Umbilical cord (tissue), 2 donors: ENCODE results near the gene GBF1. TPM values are rescaled to one million over a fixed set of nuclear protein-coding genes. Genes with fewer than 3 reads are reported as not detected.
A peak's percentile ranks its signal among the peaks of the same experiment; 100 is the strongest.
"Not testable (repeated sequence)": the region's sequence is repeated elsewhere in the genome, so short reads cannot be mapped to it uniquely, and the experiment has no call there.

Source experiments
- DNase-seq: peaks from one replicate; pipeline ENCODE4 v3.0.0-alpha.2; 2015; ENCODE audit warnings: low spot score
- total RNA-seq: library from RNA; depleted of rRNA; stranded (reverse); fragments of >200 nt; gene quantifications from one replicate; pipeline ENCODE4 v1.2.3, GENCODE V29; 2014; ENCODE audit warnings: low replicate concordance; ENCODE audit not compliant: insufficient read depth

GBF1 gene
- total RNA-seq, 1 donor from 2014 or later: 17.1 TPM

GRCh38 chr10:102268375-102268888, 23.1 kb downstream of the GBF1 start:
- DNase-seq: no peak

GRCh38 chr10:102269017-102269416, 23.7 kb downstream of the GBF1 start:
- no peak for DNase-seq

- no peak for DNase-seq
These were observed 28.7 kb downstream of the GBF1 start for GRCh38 chr10:102274062-102274461.

GRCh38 chr10:102275343-102275742, 30.0 kb downstream of the GBF1 start:
- DNase-seq: no peak

GRCh38 chr10:102279104-102279503, 33.8 kb downstream of the GBF1 start:
- no peak for DNase-seq

GRCh38 chr10:102280397-102281101, 35.2 kb downstream of the GBF1 start:
- DNase-seq: peak; percentile 37

GRCh38 chr10:102281102-102281487, 35.8 kb downstream of the GBF1 start:
- DNase-seq: peak; percentile 15

- peak; percentile 40 for DNase-seq
These were observed 38.2 kb downstream of the GBF1 start for GRCh38 chr10:102283488-102283887.

- no peak for DNase-seq
These were observed 38.6 kb downstream of the GBF1 start for GRCh38 chr10:102283890-102284289.

- DNase-seq: no peak
These were observed 39.2 kb downstream of the GBF1 start for GRCh38 chr10:102284531-102284930.

GRCh38 chr10:102285133-102285532, 39.8 kb downstream of the GBF1 start:
- no peak for DNase-seq

- peak; percentile 42 for DNase-seq
These were observed 40.9 kb downstream of the GBF1 start for GRCh38 chr10:102286216-102286615.

GRCh38 chr10:102287538-102287937, 42.2 kb downstream of the GBF1 start:
- DNase-seq: no peak

- DNase-seq: no peak
These were observed 42.7 kb downstream of the GBF1 start for GRCh38 chr10:102287991-102288390.

- DNase-seq: no peak
These were observed 44.0 kb downstream of the GBF1 start for GRCh38 chr10:102289356-102289755.

GRCh38 chr10:102289840-102290239, 44.5 kb downstream of the GBF1 start:
- DNase-seq: no peak

GRCh38 chr10:102291221-102291905, 46.0 kb downstream of the GBF1 start:
- DNase-seq: no peak

GRCh38 chr10:102297101-102297500, 51.8 kb downstream of the GBF1 start:
- no peak for DNase-seq

GRCh38 chr10:102298899-102299298, 53.6 kb downstream of the GBF1 start:
- DNase-seq: no peak

- peak; percentile 34 for DNase-seq
These were observed 54.5 kb downstream of the GBF1 start for GRCh38 chr10:102299873-102300272.

GRCh38 chr10:102300278-102300843, 55.0 kb downstream of the GBF1 start:
- no peak for DNase-seq

- DNase-seq: not testable (repeated sequence)
These were observed 55.6 kb downstream of the GBF1 start for GRCh38 chr10:102300912-102301311.

- DNase-seq: not testable (repeated sequence)
These were observed 56.0 kb downstream of the GBF1 start for GRCh38 chr10:102301332-102301731.
